HepG2 (cell line): Measurements from ENCODE around the gene NLGN3. TPM values are rescaled to one million over a fixed set of nuclear protein-coding genes. Genes with fewer than 3 reads are reported as not detected.

Source experiments
- ATAC-seq: fragments of 200-7000 bp; cut with Tn5 transposase; 3 replicates; pipeline ENCODE4 v1.9.1; 2020; ENCODE audit warnings: mild to moderate bottlenecking, moderate library complexity
- BruUV-seq: library from RNA; stranded (reverse); fragments of 400-500 nt; replicated peaks from 2 replicates; lab custom pipeline; 2021; lab: Mats Ljungman, UMichigan
- CTCF ChIA-PET: fragments of 300-600 bp; formaldehyde crosslinking; extraction: SDS; loops from one replicate; lab custom pipeline; 2021; ENCODE audit warnings: low total read pairs, inconsistent platforms, low intra/inter-chr PET ratio; lab: Yijun Ruan, JAX
- POLR2A ChIA-PET: fragments of 350-600 bp; sonication (Branson Sonifier 250); formaldehyde crosslinking; loops from one replicate; lab custom pipeline; 2020; ENCODE audit warnings: antibody characterized with exemption, inconsistent platforms; lab: Yijun Ruan, JAX
- DNase-seq: peaks from one replicate; pipeline ENCODE4 v3.0.0-alpha.2; 2015; ENCODE audit warnings: low spot score
- FAIRE-seq: peaks from 3 replicates; lab custom pipeline; 2011; peaks lifted over from hg19 to GRCh38; lab: Jason Lieb, UNC
- H2AFZ ChIP-seq: one replicate; pipeline ENCODE4 v1.6.1; 2011; ENCODE audit warnings: low read length, inconsistent platforms
- H3K27ac ChIP-seq: fragments of 300-600 bp; 3 replicates; pipeline ENCODE4 v1.8.0; 2011; ENCODE audit warnings: mixed run types, mild to moderate bottlenecking, mixed read lengths, low read length, inconsistent platforms; ENCODE audit not compliant: insufficient read depth; ENCODE audit errors: extremely low read length
- H3K27me3 ChIP-seq, 2 experiments: fragments of 200-600 bp in 1 of 2; 2 replicates in 1 of 2; 3 replicates in 1 of 2; pipeline versions ENCODE4 v1.6.0 to v1.8.0; 2011; ENCODE audit warnings: low read length in 2 of 2, mild to moderate bottlenecking in 2 of 2, moderate library complexity in 2 of 2, inconsistent platforms in 1 of 2; ENCODE audit not compliant: insufficient read depth in 2 of 2, control insufficient read depth in 1 of 2
- H3K36me3 ChIP-seq, 2 experiments: fragments of 200-600 bp in 1 of 2; replicated peaks in 1 of 2; 2 replicates in 1 of 2; 3 replicates in 1 of 2; pipeline versions ENCODE4 v1.5.1 to v1.8.0; 2011; ENCODE audit warnings: low read length in 2 of 2, inconsistent platforms in 1 of 2; ENCODE audit not compliant: insufficient read depth in 2 of 2, control insufficient read depth in 1 of 2
- H3K4me1 ChIP-seq: 2 replicates; pipeline ENCODE4 v1.5.1; 2012; ENCODE audit warnings: low read length, inconsistent platforms; ENCODE audit not compliant: insufficient read depth
- H3K4me2 ChIP-seq: 2 replicates; pipeline ENCODE4 v1.6.0; 2011; ENCODE audit warnings: low read depth, low read length, inconsistent platforms
- H3K4me3 ChIP-seq, 3 experiments: fragments of 200-600 bp in 1 of 3; sonication (generic), shearing (Covaris generic) in 1 of 3; replicated peaks in 1 of 3; 2 replicates each; pipeline ENCODE4 v1.5.1; 2011 to 2016; ENCODE audit warnings: low read length in 3 of 3, inconsistent platforms in 2 of 3, low read depth in 2 of 3, mild to moderate bottlenecking in 2 of 3, control low read depth in 1 of 3, mixed read lengths in 1 of 3; ENCODE audit not compliant: insufficient read depth in 1 of 3
- H3K79me2 ChIP-seq: one replicate; pipeline ENCODE4 v1.6.1; 2011; ENCODE audit warnings: low read length, inconsistent platforms; ENCODE audit not compliant: insufficient read depth
- H3K9ac ChIP-seq: 2 replicates; pipeline ENCODE4 v1.6.0; 2011; ENCODE audit warnings: mild to moderate bottlenecking, low read depth, low read length, inconsistent platforms; ENCODE audit not compliant: insufficient read depth
- H3K9me3 ChIP-seq: 2 replicates; pipeline ENCODE4 v1.5.1; 2012; ENCODE audit warnings: mild to moderate bottlenecking, low read length
- H4K20me1 ChIP-seq: 2 replicates; pipeline ENCODE4 v1.6.0; 2011; ENCODE audit warnings: inconsistent platforms, mild to moderate bottlenecking, low read length, moderate library complexity; ENCODE audit not compliant: insufficient read depth
- MAFF ChIP-seq: IDR thresholded peaks from 2 replicates; pipeline ENCODE4 v1.6.1; 2011; ENCODE audit warnings: low read depth, low read length, improper control_type of control experiment
- SMC3 ChIP-seq: IDR thresholded peaks from 2 replicates; pipeline ENCODE4 v1.6.1; 2011; ENCODE audit warnings: low read length, improper control_type of control experiment
- STAG1 ChIP-seq: sonication (generic); formaldehyde crosslinking; IDR thresholded peaks from 2 replicates; pipeline ENCODE4 v1.4.0; 2020; ENCODE audit warnings: missing genetic modification reagents
- U2AF1 ChIP-seq: fragments of 200-400 bp; formaldehyde crosslinking; optimal IDR thresholded peaks from 2 replicates; pipeline ENCODE3; 2017; ENCODE audit warnings: mild to moderate bottlenecking, low read depth, low read length
- ZNF136 ChIP-seq: sonication (generic); formaldehyde crosslinking; IDR thresholded peaks from 2 replicates; pipeline ENCODE4 v1.8.1; 2022; ENCODE audit warnings: low read depth, mild to moderate bottlenecking, moderate library complexity, missing genetic modification reagents
- ZNF138 ChIP-seq: sonication (generic); formaldehyde crosslinking; IDR thresholded peaks from 2 replicates; pipeline ENCODE4 v1.5.0; 2020; ENCODE audit warnings: mild to moderate bottlenecking, low read depth, missing genetic modification reagents
- ZNF788 ChIP-seq: sonication (generic); formaldehyde crosslinking; IDR thresholded peaks from 2 replicates; pipeline ENCODE4 v1.5.0; 2020; ENCODE audit warnings: mild to moderate bottlenecking, missing genetic modification reagents, borderline replicate concordance
- ZNF850 ChIP-seq: sonication (generic); formaldehyde crosslinking; conservative IDR thresholded peaks from 2 replicates; pipeline ENCODE4 v1.9.0; 2021; ENCODE audit warnings: mild to moderate bottlenecking, missing genetic modification reagents
- WGBS: methylation state at CpG from one replicate; pipeline ENCODE4 v1.1.6; 2017; ENCODE audit warnings: low lambda C conversion rate; 5-methylcytosine and 5-hydroxymethylcytosine counted together
- in situ Hi-C: cut with HindIII; loops from 2 replicates; pipeline ENCODE4 v1.10.0; 2017; ENCODE audit warnings: low pct_unique_long_range_greater_than_20kb; ENCODE audit not compliant: extremely low pct_ligation_motif_present
- intact Hi-C: fragments of 100-400 bp; cut with micrococcal nuclease; formaldehyde crosslinking; loops from one replicate; pipeline ENCODE4 v1.10.0; 2022; ENCODE audit not compliant: unreplicated experiment
- polyA plus RNA-seq, 8 experiments: library from polyadenylated mRNA; depleted of rRNA in 3 of 8; stranded (reverse) in 7 of 8; unstranded in 1 of 8; fragments of >200 nt; fragmentation: Illumina TruSeq in 4 of 8; extraction: Trizol in 4 of 8; gene quantifications; 2 replicates each; pipeline versions ENCODE4 v1.2.1 to v1.2.3, GENCODE V29; 2011 to 2016; ENCODE audit warnings: low read depth in 4 of 8, missing spikeins in 1 of 8, mixed read lengths in 1 of 8; ENCODE audit not compliant: insufficient read depth in 1 of 8
- total RNA-seq, 5 experiments: library from RNA; depleted of rRNA; stranded (reverse); fragments of >200 nt; fragmentation: Illumina TruSeq; extraction: Trizol; gene quantifications; 2 replicates each; pipeline ENCODE4 v1.2.3, GENCODE V29; 2016; ENCODE audit warnings: low read depth in 1 of 5
- TF ChIP-seq, protein P1 (sequence below): sonication (generic); formaldehyde crosslinking; IDR thresholded peaks from 2 replicates; pipeline ENCODE4 v1.4.0; 2020; ENCODE audit warnings: missing genetic modification reagents
- TF ChIP-seq, protein P2 (sequence below): sonication (generic); formaldehyde crosslinking; IDR thresholded peaks from 2 replicates; pipeline ENCODE4 v1.5.0; 2020; ENCODE audit warnings: mild to moderate bottlenecking, missing genetic modification reagents, moderate library complexity
- TF ChIP-seq, protein P3 (sequence below): sonication (generic); formaldehyde crosslinking; IDR thresholded peaks from 2 replicates; pipeline ENCODE4 v1.8.1; 2023; ENCODE audit warnings: mild to moderate bottlenecking, missing genetic modification reagents

Gene NLGN3
- total and polyA plus RNA-seq, 2 of the 13 experiments (the other 11 are each of a cell fraction or from before 2014, with no cell fraction given) = 0.04 to 0.16 TPM

DNA sequence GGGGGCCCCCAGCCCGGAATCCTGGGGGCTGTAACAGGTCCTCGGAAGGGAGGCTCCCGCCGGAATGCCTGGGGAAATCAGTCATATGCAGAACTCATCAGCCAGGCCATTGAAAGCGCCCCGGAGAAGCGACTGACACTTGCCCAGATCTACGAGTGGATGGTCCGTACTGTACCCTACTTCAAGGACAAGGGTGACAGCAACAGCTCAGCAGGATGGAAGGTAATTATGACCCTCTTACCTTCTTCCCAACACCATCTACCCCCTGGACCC, 47.9 kb upstream of the NLGN3 start (continued):
- TF ChIP-seq, protein P1, sequence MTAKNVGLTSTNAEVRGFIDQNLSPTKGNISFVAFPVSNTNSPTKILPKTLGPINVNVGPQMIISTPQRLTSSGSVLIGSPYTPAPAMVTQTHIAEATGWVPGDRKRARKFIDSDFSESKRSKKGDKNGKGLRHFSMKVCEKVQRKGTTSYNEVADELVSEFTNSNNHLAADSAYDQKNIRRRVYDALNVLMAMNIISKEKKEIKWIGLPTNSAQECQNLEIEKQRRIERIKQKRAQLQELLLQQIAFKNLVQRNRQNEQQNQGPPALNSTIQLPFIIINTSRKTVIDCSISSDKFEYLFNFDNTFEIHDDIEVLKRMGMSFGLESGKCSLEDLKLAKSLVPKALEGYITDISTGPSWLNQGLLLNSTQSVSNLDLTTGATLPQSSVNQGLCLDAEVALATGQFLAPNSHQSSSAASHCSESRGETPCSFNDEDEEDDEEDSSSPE = no peak
- no peak for TF ChIP-seq ZNF850 (CRISPR knock-in tag)
- no peak for TF ChIP-seq ZNF136 (CRISPR knock-in tag)

DNA sequence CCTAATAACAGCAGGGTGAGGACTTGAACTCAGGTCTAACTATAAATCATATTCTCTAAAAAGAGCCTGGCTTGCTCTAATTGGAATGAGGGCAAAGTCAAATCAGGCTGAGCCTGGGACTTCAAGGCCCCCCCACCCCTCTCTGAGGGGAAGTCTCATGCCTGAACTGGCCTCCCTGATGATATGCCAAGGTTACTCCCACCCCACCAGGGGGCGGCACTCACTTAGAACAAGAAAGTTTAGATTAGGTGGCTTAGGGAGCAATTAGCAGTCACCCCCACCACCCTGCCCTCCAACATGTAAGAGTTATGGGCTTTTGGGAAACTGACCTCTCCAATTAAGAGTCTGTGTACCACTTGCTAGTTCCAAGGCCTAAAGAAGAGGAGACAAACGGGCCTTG, 46.3 kb upstream of the NLGN3 start:
- Histone ChIP-seq H3K4me1 (peaks cover 37% of the 10 kb centered on the region), H3K4me3 (no peak overlapping the region), H3K27me3 (no peaks in the 10 kb centered on the region; a peak in 1 of 5 replicates), H2AFZ (no peak overlapping the region), H3K36me3 (no peaks in the 10 kb centered on the region), H3K79me2 (no peaks in the 10 kb centered on the region), H3K27ac (no peak overlapping the region), H3K9ac (no peak overlapping the region), H3K4me2 (no peak overlapping the region), H4K20me1 (no peaks in the 10 kb centered on the region), H3K9me3 (no peaks in the 10 kb centered on the region)
- TF ChIP-seq MAFF (no peak), ZNF138 (CRISPR knock-in tag) (no peak), SMC3 (peak; percentile 48), U2AF1 (no peak), STAG1 (CRISPR knock-in tag) (peak; percentile 44), ZNF788 (CRISPR knock-in tag) (no peak)
- TF ChIP-seq, protein P2, sequence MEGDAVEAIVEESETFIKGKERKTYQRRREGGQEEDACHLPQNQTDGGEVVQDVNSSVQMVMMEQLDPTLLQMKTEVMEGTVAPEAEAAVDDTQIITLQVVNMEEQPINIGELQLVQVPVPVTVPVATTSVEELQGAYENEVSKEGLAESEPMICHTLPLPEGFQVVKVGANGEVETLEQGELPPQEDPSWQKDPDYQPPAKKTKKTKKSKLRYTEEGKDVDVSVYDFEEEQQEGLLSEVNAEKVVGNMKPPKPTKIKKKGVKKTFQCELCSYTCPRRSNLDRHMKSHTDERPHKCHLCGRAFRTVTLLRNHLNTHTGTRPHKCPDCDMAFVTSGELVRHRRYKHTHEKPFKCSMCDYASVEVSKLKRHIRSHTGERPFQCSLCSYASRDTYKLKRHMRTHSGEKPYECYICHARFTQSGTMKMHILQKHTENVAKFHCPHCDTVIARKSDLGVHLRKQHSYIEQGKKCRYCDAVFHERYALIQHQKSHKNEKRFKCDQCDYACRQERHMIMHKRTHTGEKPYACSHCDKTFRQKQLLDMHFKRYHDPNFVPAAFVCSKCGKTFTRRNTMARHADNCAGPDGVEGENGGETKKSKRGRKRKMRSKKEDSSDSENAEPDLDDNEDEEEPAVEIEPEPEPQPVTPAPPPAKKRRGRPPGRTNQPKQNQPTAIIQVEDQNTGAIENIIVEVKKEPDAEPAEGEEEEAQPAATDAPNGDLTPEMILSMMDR (CRISPR knock-in tag) = peak; percentile 58
- TF ChIP-seq, protein P3, sequence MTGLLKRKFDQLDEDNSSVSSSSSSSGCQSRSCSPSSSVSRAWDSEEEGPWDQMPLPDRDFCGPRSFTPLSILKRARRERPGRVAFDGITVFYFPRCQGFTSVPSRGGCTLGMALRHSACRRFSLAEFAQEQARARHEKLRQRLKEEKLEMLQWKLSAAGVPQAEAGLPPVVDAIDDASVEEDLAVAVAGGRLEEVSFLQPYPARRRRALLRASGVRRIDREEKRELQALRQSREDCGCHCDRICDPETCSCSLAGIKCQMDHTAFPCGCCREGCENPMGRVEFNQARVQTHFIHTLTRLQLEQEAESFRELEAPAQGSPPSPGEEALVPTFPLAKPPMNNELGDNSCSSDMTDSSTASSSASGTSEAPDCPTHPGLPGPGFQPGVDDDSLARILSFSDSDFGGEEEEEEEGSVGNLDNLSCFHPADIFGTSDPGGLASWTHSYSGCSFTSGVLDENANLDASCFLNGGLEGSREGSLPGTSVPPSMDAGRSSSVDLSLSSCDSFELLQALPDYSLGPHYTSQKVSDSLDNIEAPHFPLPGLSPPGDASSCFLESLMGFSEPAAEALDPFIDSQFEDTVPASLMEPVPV = no peak
- no peak for FAIRE-seq
- CTCF ChIA-PET = interaction anchor here (2.5 kb wide), 1 partner anchor 31 kb away, joined by 13 read pairs; no protein-coding TSS in a partner anchor
- no peak for ATAC-seq
- BruUV-seq = no TSS peak
- 73% methylated on average over 1 of the region's 2 CpGs for WGBS
- POLR2A ChIA-PET = no interaction called here
- in situ Hi-C loops = no loop called here
- no peak for DNase-seq
- intact Hi-C loops = loop anchor here (1.0 to 5.0 kb wide), 2 partner anchors 31 to 84 kb away; no protein-coding TSS in a partner anchor
